HepG2 (cell line): ENCODE results near the gene MSS51.

Source experiments
- ATF7 ChIP-seq, 2 experiments: fragments of 450-650 bp in 1 of 2; sonication (generic) in 1 of 2; formaldehyde crosslinking in 1 of 2; IDR thresholded peaks; 2 replicates each; pipeline versions ENCODE4 v1.4.0 to v1.6.1; 2016 to 2020; ENCODE audit warnings: antibody characterized with exemption in 1 of 2, mild to moderate bottlenecking in 1 of 2, missing genetic modification reagents in 1 of 2
- FOSL2 ChIP-seq: sonication (generic); formaldehyde crosslinking; IDR thresholded peaks from 2 replicates; pipeline ENCODE4 v1.4.0; 2020; ENCODE audit warnings: missing genetic modification reagents
- HCFC1 ChIP-seq: fragments of 150-350 bp; IDR thresholded peaks from 2 replicates; pipeline ENCODE4 v1.6.1; 2014; ENCODE audit warnings: low read depth, low read length
- TF ChIP-seq, protein P1 (sequence below): IDR thresholded peaks from 2 replicates; pipeline ENCODE4 v1.6.1; 2012; ENCODE audit warnings: low read depth, low read length, improper control_type of control experiment
- TF ChIP-seq, protein P2 (sequence below): sonication (generic); formaldehyde crosslinking; IDR thresholded peaks from 2 replicates; pipeline ENCODE4 v1.5.0; 2020; ENCODE audit warnings: missing genetic modification reagents
- TF ChIP-seq, protein P3 (sequence below): sonication (generic); formaldehyde crosslinking; IDR thresholded peaks from 2 replicates; pipeline ENCODE4 v1.5.0; 2020; ENCODE audit warnings: mild to moderate bottlenecking, missing genetic modification reagents, moderate library complexity
- TF ChIP-seq, protein P4 (sequence below): sonication (generic); formaldehyde crosslinking; IDR thresholded peaks from 2 replicates; pipeline ENCODE4 v1.5.1; 2020; ENCODE audit warnings: mild to moderate bottlenecking, missing genetic modification reagents, moderate library complexity

DNA sequence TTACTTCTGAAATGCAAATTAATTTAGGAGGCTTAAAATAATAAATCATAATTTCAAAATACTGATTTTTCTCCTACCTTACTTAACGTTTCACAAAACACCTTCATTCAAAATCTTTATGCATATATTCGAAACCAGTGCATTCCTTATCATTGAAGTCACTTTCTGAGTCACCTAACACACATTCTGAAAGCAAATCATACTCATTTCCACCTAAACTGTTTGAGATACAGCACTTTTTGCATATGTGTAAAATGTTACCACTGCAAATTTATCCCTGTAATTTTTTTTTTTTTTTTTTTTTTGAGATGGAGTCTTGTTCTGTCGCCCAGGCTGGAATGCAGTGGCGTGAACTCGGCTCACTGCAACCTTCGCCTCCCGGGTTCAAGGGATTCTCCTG, 46.8 kb upstream of the MSS51 start:
- TF ChIP-seq, protein P1, sequence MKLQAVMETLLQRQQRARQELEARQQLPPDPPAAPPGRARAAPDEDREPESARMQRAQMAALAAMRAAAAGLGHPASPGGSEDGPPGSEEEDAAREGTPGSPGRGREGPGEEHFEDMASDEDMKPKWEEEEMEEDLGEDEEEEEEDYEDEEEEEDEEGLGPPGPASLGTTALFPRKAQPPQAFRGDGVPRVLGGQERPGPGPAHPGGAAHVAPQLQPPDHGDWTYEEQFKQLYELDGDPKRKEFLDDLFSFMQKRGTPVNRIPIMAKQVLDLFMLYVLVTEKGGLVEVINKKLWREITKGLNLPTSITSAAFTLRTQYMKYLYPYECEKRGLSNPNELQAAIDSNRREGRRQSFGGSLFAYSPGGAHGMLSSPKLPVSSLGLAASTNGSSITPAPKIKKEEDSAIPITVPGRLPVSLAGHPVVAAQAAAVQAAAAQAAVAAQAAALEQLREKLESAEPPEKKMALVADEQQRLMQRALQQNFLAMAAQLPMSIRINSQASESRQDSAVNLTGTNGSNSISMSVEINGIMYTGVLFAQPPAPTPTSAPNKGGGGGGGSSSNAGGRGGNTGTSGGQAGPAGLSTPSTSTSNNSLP, result no peak
- TF ChIP-seq, protein P2, sequence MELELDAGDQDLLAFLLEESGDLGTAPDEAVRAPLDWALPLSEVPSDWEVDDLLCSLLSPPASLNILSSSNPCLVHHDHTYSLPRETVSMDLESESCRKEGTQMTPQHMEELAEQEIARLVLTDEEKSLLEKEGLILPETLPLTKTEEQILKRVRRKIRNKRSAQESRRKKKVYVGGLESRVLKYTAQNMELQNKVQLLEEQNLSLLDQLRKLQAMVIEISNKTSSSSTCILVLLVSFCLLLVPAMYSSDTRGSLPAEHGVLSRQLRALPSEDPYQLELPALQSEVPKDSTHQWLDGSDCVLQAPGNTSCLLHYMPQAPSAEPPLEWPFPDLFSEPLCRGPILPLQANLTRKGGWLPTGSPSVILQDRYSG (CRISPR knock-in tag), result no peak
- TF ChIP-seq HCFC1 (no peak), ATF7 (IDR thresholded peaks at IDR 0.05) (no peak), ATF7 (CRISPR knock-in tag; IDR thresholded peaks at IDR 0.05) (no peak), FOSL2 (CRISPR knock-in tag) (no peak)
- TF ChIP-seq, protein P3, sequence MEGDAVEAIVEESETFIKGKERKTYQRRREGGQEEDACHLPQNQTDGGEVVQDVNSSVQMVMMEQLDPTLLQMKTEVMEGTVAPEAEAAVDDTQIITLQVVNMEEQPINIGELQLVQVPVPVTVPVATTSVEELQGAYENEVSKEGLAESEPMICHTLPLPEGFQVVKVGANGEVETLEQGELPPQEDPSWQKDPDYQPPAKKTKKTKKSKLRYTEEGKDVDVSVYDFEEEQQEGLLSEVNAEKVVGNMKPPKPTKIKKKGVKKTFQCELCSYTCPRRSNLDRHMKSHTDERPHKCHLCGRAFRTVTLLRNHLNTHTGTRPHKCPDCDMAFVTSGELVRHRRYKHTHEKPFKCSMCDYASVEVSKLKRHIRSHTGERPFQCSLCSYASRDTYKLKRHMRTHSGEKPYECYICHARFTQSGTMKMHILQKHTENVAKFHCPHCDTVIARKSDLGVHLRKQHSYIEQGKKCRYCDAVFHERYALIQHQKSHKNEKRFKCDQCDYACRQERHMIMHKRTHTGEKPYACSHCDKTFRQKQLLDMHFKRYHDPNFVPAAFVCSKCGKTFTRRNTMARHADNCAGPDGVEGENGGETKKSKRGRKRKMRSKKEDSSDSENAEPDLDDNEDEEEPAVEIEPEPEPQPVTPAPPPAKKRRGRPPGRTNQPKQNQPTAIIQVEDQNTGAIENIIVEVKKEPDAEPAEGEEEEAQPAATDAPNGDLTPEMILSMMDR, result no peak
- TF ChIP-seq, protein P4, sequence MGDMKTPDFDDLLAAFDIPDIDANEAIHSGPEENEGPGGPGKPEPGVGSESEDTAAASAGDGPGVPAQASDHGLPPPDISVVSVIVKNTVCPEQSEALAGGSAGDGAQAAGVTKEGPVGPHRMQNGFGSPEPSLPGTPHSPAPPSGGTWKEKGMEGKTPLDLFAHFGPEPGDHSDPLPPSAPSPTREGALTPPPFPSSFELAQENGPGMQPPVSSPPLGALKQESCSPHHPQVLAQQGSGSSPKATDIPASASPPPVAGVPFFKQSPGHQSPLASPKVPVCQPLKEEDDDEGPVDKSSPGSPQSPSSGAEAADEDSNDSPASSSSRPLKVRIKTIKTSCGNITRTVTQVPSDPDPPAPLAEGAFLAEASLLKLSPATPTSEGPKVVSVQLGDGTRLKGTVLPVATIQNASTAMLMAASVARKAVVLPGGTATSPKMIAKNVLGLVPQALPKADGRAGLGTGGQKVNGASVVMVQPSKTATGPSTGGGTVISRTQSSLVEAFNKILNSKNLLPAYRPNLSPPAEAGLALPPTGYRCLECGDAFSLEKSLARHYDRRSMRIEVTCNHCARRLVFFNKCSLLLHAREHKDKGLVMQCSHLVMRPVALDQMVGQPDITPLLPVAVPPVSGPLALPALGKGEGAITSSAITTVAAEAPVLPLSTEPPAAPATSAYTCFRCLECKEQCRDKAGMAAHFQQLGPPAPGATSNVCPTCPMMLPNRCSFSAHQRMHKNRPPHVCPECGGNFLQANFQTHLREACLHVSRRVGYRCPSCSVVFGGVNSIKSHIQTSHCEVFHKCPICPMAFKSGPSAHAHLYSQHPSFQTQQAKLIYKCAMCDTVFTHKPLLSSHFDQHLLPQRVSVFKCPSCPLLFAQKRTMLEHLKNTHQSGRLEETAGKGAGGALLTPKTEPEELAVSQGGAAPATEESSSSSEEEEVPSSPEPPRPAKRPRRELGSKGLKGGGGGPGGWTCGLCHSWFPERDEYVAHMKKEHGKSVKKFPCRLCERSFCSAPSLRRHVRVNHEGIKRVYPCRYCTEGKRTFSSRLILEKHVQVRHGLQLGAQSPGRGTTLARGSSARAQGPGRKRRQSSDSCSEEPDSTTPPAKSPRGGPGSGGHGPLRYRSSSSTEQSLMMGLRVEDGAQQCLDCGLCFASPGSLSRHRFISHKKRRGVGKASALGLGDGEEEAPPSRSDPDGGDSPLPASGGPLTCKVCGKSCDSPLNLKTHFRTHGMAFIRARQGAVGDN, result no peak
